NCI-H524 (cell line): ENCODE results near the gene PIMREG.

Source experiments
- DNase-seq, 2 experiments: peaks; one replicate each; lab custom pipeline; 2025; lab: John Stamatoyannopoulos, UW

Gene PIMREG

GRCh38 chr17:6443692-6444570 lies at the start of gene PIMREG:
Gene PIMREG (plus strand): TSS chr17:6444455. CDS start chr17:6445111, 656 bp downstream.
- peak; percentile 89 to 92 for DNase-seq

DNA sequence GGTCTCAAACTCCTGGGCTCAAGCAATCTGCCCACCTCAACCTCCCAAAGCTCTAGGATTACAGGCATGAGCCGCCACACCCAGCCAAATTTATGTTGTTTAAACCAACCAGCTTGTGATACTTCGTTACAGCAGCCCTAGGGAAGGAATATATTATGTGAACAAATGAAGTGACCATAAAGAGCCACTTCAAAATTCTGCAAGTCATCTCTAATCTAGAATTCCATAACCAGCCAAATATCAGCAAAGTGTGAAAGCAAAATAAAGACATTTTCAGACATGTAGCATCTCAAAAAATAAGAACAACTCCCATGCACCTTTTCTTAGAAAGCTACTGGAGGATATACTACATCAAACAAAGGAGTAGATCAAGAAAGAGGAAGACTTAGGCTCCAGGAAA lies 45.3 kb upstream of the PIMREG start:
- no peak for DNase-seq

GRCh38 chr17:6402258-6402657 lies 42.0 kb upstream of the PIMREG start:
- DNase-seq: no peak

GRCh38 chr17:6408276-6408675 lies 36.0 kb upstream of the PIMREG start:
- peak in 1 of 2 experiments; percentile 27 for DNase-seq

- no peak for DNase-seq
Observed at GRCh38 chr17:6408735-6409134, 35.5 kb upstream of the PIMREG start.

GRCh38 chr17:6413065-6413464 lies 31.2 kb upstream of the PIMREG start:
- DNase-seq: peak; percentile 11 to 57

DNA sequence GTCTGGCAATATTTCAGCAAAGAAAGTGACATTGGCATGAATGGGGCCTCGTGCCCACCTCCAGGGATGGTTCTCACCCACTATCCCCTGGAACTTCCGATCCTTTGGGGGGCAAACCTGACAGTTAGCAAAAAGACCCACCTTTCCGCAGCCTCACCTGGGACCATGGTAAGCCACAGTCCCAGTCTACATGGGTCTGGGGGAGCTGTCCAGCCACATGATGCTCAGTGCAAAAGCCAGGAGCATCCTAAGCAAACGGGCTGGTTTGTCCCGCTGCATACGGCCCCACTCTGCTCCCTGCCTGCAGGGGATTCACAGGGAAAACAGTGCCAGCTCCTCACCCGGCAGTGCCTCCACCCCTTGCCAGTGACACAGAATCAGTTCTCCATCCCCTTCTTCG lies 28.6 kb upstream of the PIMREG start:
- DNase-seq: no peak

DNA sequence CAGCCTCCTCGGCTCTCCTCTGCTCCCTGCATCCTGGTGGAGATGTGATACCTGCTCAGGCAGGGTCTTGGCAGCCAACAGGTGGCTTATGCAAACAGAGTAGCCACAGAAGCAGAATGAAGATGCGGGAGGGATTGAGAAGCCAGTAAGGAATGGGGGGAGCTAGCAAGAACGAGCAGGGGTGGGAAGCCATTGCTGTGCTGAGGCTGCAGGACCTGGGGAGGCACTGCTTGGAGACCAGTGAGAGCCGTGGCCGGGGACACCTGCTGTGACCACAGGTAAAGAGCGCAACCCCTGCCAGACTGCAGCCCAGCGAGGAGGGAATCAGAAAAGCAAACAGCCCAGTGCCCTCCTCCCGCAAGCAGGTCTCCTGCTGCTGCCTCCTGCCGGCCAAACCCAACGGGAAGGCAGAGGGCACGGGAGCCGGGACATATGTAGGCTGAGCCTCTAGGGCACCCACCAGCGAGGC lies 24.0 kb upstream of the PIMREG start:
- DNase-seq: peak in 1 of 2 experiments; percentile 21

DNA sequence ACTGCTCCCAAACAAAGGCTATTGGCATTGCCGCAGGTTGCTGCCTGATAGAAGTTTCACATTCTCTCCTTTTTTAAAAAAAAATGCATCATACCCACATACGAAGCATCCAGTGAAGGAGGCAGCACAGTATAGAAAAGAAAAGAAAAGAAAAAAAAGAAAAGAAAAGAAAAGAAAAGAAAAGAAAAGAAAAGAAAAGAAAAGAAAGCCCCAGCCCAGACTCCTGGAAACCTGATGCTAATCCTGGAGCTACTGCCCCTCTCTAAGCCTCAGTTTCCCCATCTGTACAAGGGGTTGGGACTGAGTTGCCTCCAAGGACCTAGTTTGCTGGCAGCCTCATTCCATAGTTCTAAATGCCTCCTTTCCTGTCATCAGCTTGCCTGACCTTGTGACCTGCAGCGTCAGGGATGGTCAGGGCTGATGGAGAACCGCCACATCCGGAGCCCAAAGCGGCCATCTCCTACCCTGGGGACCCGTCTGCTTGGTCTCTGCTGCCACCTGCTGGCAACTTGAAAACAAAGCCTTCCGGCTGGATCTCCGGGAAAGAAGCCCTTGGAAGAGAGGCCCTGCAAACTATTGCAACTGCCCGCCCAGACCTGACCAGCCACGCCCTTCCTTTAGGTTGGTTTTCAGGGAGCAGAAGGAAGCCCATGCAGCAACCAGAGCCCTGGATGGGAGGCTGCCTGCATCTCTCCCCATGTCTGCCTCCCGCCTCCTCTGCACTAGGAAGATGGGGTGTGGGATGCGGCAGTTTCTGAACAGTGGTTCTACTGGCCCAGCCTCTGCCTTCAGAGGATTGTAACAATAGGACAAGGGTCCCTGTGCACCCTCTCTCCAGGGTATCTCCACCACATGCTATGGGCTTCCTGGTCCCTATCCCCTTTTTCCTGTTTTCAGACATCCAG lies 22.3 kb upstream of the PIMREG start:
- DNase-seq: peak; percentile 26 to 61

GRCh38 chr17:6422654-6423241 lies 21.5 kb upstream of the PIMREG start:
- no peak for DNase-seq

- no peak for DNase-seq
Observed at GRCh38 chr17:6423931-6424330, 20.3 kb upstream of the PIMREG start.

DNA sequence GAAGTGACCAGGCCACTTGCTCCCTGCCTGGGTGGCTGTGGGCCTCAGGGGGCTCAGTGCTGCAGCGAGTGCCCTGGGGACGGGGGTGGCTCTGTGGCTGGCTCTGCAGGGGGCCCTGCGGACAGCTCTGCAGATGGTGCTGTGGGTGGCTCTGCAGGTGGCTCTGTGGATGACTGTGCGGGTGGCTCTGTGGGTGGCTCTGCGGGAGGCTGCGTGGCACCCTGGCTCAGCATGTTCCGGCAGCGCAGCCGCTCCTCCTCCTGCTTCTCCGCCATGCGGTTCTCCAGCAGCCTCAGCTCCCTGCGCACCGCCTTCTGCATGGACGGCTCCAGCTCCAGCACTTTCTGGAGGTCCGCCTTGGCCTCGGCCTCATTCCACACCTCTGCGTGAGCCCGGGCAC lies 18.8 kb upstream of the PIMREG start:
- DNase-seq: no peak

DNA sequence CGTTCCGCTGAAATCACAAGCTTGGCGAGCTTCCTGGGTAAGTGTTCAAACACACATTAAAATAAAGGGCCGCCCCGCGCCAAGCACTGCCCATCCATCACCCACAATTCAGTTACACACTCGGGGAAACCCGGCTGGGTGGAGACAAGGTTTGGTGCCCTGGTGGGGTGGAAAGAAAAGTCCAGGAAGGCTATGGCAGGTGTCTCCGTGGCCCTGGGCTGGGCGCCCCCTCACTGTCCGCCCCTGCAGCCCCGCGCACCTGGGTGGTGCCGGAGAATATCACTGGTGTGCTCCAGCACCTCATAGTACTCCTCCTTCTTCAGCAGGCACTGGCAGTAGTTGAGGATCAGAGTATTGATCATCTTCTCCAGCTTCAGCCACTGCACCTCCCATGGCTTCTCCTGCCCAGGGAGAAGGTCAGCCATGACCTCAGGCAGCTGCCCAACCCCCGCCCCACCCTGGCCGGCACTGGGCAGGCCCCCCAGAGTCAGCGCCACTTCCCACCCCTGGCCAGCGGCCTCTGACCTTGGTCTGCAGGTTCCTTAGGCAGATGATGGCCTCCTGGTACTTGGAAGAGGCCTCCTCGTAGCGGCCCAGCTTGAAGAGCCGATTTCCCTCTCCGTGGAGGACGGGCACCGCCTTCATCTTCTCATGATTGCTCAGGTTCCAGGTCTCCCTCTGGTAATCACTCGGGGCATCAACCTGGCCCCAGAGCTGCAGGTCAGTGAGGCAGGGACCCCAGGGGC lies 17.7 kb upstream of the PIMREG start:
- no peak for DNase-seq

DNA sequence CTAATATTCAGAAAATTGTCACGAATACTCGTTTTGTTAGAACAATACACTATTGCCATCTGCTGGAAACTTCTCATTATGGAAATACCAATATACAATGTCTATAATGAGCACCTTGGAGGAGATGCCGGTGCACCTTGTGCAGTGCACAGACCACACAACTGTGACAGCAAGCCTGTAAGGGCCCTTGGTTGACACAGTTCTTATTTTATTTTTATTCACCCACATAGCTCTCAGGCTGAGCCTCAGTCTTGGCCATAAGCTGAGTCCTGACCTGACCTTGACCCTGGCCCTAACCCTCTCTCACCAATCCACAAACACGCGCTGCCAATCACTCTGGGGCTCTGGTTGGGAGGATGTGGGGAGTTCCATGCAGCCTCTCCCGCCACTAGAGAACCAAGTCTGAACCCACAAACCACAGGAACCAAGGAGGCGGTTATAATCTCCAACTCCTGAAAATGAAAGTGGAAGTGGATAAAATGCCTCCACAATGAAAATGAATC lies 16.9 kb upstream of the PIMREG start:
- no peak for DNase-seq

DNA sequence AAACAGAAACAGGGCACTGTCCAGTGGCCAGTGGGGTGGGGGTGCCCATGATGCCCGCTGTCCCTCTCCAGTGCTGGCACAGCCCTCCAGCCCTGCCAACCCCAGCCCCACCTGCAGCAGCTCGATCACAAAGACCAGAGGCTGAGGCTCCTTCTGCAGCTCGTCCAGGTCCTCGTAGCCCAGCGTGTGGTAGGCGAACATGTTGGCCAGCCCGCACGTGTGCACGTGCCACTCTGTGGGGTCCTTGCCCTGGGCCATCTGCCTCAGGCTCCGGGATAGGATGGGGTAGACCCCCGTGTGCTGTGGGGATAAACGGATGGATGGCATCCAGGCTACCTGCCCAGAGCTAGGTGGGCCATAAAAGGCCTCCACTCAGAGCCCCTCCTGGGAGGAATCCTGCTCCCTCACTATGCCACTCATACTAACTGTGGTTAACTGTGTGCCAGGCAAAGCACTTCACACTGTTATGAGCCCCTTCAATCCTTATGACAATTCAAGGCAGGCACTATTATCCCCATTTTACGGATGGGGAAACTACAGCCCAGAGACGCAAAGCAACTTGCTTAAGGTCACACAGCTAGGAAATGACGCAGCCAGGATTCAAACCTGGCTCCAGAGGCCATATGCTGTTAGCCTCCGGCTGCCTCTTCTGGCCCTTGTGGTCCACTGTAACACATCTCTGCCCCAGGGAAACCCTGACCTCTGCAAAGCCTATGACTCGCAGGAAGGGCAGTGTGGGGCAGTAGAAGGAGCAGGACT lies 15.9 kb upstream of the PIMREG start:
- no peak for DNase-seq

GRCh38 chr17:6429266-6429665 lies 15.0 kb upstream of the PIMREG start:
- peak in 1 of 2 experiments; percentile 62 for DNase-seq

- DNase-seq: no peak
Observed at GRCh38 chr17:6430769-6431168, 13.5 kb upstream of the PIMREG start.

DNA sequence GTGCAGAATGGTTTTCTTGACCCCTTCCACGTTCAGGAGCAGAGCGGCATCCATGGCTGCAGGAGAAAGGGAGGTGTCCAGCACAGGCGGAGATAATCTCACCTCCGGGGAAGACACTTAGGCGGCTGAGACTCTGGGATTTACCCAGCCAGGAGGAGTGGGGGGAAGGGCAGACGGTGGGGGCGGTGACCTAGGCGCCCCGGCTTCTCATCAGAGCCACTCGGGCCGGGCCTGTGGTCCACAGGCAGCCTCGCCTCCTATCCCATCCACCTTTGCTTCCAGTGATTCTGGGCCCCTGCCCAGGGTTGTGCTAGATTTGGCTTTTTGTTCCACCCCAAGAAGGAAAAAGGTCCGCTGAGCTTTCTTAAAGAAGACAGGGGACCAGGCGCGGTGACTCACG lies 9.2 kb upstream of the PIMREG start, which contains the start of gene AIPL1:
AIPL1 (minus strand) TSS at position 71 of the 400 bp plus-strand sequence; CDS start at position 54, 17 bp downstream.
- DNase-seq: peak in 1 of 2 experiments; percentile 8

- peak; percentile 48 to 73 for DNase-seq
Observed at GRCh38 chr17:6435968-6436367, 8.3 kb upstream of the PIMREG start.

- no peak for DNase-seq
Observed at GRCh38 chr17:6437466-6437865, 6.8 kb upstream of the PIMREG start.
